Central memory CD4-positive, alpha-beta T cell (primary cell): ENCODE measurements around the gene PNCK.

Source experiments
- DNase-seq: peaks from one replicate; pipeline ENCODE4 v3.0.0; 2022

PNCK gene

DNA sequence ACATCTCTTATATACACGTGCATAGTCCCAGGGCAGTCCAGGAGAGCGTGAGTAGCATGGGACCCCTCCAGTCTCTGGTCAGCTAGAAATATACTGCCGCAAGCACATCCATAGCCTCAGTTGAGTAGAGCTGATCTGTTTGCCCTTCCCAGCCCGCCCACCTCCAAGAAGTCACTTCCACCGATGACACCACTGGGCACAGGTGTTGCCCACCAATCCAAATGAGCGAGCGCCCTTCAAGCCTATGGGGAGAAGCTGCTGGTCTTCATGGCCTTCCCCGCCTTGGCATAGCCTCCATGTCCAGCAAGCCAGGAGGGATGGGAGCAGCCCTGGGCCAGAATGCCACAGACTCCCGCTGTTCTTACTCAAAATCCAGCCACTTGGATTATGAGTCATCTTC, 16.5 kb downstream of the PNCK start:
- no peak for DNase-seq

DNA sequence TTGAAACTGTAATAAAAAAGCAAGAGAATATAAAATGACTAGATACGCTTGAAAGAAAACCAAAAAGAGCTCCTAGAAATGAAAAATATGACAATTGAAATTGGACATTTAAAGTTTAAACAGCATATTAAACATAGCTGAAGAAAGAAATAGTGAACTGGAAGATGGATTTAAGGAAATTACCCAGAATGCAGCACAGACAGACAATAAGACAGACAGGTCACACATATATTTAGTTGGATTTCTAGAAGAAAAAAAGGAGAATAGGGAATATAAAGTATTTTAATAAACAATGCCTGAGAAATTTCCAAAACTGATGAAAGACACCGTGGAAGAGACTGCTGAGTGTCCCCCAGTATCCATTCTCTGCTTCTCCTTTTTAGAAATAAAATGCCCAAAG, 20.1 kb downstream of the PNCK start:
- DNase-seq = no peak

DNA sequence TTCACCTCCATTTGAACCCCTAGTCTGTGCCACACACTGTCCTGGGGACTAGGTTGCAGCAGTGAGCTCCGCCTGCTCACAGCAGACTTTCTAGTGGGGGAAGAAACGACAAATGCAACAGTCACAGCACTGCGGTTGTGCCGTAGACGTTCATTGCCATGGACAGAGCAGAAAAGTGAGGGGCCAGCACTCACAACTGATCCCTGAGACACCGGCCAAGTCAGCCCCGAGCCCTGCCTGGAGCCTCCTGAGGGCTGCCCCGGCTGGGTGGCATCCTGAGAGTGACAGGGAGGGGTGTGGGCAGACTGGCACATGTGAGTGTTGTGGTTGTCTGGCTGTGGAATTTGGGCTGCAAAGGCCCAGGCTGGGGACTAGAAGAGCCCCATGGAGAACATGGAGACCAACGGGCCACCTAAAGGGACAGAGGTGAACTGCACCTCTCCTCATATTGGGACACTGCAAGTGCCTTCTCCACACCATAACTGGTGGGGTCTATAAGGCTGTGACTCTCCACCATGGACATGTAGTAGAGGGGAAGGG, 22.0 kb downstream of the PNCK start:
- DNase-seq = no peak

DNA sequence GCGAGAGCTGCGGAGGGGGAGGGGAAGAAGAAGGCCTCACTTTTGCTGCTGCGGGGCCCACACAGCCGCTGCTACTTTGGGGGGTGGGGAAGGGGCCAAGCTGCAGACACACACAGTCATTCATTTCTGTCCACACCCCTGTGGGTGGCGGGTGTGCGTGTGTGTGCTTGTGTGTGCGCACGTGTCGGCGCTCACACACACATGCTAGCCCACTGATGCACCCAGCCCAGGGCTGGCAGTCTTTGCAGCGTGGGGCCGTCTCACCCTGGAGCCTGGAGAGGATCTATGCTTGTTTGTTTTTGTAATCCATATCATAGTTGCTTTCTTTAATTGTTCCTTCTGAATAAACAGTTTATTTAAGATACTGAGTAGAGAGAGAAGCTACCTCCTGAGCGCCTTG, 22.7 kb downstream of the PNCK start:
- no peak for DNase-seq

DNA sequence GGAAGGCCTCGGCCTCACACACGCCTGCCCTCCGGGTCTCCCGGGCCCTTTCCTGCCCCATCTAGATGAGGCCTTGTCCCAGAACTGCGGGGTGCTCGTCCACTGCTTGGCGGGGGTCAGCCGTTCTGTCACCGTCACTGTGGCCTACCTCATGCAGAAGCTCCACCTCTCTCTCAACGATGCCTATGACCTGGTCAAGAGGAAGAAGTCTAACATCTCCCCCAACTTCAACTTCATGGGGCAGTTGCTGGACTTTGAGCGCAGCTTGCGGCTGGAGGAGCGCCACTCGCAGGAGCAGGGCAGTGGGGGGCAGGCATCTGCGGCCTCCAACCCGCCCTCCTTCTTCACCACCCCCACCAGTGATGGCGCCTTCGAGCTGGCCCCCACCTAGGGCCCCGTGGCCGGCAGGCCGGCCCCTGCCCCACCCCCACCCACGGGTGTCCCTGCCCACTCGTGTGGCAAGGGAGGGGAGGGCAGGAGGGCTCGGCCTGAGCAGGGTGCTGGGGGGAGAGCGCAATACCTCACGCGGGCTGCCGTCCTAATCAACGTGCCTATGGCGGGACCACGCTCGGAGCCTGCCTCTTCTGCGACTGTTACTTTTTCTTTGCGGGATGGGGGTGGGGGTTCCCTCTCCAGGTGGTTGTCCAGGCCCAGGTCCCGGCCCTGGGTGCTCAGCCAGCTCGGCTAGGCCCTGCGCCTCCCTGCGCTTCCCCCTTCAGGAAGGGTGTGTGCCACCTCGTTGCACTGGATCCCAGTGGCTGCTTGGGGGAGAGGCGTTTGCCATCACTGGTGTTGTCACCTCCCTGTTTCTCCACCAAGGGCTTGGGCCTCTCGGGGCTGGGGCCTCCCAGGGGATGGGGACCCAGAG, 23.5 kb downstream of the PNCK start:
- no peak for DNase-seq

DNA sequence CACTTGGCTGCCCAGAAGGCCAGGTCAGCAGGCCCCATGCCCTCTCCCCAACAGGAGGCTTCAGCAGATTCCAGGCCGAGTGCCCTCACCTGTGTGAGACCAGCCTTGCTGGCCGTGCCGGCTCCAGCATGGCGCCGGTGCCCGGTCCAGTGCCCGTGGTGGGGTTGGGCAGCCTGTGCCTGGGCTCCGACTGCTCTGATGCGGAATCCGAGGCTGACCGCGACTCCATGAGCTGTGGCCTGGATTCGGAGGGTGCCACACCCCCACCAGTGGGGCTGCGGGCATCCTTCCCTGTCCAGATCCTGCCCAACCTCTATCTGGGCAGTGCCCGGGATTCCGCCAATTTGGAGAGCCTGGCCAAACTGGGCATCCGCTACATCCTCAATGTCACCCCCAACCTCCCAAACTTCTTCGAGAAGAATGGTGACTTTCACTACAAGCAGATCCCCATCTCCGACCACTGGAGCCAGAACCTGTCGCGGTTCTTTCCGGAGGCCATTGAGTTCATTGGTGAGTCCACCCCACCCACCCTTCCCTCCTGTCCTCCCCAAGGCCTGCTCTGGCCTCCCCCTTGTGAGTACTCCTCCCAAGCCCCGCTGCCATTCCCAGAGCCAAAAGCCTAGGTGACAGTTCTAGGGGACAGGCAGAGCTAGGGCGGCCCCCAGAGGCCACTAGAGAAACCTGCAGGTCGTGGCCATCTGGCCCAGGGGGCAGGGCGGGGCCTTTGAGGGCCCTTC, 24.3 kb downstream of the PNCK start:
- DNase-seq = peak; percentile 34

DNA sequence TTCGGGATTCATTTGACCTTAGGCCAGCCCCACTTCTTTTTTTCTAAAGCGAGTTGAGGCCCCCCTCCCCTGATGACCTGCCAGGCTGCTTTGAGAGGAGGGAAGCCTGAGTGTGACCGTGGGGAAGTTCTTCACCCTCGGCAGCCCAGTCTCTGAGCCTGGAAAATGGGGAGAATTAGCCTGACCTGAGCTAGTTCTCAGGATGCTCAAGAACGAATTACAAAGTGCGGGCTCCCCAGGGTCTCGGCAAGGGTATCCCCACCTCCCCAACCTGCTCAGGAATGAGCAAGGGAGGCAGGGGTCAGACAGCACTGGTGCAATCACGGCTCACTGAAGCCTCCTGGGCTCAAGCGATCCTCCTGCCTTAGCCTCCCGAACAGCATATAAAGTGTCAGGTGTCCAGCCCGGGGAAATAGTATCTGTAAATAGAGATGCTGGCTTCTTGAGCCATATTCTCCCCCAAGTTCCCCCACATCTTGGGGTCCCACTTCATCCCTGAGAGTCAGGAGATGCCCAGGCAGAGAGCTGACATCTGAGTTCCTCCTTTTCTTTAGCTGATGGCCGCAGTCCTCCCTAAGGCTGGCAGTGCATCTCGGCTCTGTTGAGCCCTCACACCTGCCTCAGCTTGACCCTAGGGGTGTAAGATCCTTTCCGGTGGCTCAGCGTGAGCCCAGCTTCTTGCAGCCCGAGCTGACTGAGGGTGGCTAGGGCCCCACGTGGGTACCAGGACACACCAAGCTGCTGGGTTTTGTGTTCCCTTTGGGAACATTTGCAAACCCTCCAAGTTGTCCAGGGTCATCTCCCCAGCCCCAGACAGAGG, 25.0 kb downstream of the PNCK start:
- DNase-seq = no peak

DNA sequence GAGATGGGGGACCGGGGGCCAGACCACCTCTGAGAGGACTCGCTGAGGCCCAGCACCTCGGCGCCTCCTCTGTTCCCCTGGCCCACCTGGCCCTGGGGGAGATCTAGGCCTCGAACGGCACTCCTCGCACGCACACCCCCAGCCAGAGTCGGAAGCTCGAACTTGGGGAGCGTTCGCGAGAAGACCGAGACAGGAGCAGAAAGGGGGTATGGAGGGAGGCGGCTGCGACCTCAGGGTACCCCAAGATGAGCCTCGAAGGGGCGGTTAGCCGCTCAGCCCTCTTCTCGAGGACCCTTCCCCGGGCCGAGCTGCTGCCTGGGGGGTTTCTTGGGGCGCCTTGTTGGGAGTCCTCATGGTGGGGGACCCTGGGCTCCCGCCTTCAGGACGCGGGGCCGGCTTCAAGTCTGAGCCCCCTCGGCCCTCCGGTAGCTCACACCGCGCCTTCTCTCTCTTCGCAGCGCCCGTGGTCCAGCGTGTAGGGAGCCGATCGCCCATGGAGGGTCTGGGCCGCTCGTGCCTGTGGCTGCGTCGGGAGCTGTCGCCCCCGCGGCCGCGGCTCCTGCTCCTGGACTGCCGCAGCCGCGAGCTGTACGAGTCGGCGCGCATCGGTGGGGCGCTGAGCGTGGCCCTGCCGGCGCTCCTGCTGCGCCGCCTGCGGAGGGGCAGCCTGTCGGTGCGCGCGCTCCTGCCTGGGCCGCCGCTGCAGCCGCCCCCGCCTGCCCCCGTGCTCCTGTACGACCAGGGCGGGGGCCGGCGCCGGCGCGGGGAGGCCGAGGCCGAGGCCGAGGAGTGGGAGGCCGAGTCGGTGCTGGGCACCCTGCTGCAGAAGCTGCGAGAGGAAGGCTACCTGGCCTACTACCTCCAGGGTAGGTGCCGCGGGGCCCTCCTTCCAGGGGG, 25.9 kb downstream of the PNCK start:
- DNase-seq = no peak

DNA sequence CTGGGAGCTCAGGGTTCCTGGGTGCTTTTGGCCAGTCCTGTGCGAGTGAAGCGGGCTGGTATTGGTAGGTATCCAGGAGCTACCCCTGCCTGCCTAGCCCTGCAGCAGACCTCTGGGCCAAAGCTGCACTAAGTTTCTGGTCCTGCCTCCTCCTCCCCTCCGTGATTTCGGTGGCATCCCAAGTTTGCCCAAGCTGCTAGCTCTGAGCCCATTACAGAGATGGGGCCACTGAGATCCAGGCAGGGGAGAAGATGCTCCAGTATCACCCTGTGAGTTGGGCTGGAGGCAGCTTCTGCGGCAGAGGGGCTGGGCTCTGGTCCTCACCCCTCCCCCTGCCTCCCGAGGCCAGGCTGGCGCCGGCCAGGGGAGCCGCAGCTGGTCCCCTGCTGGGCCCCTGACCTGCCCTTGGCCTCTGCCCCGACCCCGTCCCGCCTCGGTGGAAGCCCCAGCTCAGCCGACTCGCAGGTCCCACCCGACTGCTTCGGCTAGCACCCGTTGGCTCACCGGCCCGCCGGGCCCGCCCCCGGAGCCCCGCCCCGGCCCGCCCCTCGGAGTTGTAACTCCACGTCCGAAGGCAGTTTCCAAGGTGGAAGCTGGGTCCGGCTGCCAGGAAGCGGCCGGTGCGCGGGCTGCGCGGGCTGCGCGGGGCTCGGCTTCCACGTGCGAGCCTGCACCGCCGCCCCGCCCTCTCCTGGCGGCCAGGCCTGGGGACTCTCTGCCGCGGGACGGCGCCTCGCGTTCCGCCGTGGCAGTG, 26.8 kb downstream of the PNCK start, which contains the start of gene DUSP9:
TSS of gene DUSP9 (plus strand) at position 584 of the 754 bp plus-strand sequence. CDS start 751 bp downstream, outside the sequence.
- no peak for DNase-seq

DNA sequence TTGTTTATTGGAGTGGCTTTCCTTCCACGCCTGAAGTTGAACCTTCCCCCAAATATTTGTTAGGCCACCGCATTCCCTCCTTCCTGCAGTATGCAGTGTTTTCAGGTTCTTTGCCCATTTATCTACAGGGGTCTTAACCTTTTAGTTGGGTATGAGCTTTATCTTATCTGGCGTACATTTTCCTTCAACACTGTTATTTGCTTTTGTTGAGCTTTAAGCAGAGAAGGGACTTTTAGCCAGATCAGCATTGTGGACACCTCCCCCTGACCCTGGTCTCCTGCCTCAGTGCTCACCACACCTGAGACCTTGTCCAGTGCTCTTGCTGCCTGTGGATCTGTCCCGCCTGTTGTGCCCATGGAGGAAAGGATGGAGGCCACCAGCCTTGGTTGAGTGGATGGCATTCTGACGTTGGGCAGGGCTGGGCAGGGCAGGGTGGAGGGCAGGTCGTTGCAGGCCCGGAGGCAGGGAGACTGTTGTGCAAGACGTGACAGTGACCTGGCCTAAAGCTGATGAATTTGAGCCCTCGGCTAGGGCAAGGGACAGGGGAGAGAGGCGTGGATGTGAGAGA, 27.6 kb downstream of the PNCK start:
- no peak for DNase-seq

DNA sequence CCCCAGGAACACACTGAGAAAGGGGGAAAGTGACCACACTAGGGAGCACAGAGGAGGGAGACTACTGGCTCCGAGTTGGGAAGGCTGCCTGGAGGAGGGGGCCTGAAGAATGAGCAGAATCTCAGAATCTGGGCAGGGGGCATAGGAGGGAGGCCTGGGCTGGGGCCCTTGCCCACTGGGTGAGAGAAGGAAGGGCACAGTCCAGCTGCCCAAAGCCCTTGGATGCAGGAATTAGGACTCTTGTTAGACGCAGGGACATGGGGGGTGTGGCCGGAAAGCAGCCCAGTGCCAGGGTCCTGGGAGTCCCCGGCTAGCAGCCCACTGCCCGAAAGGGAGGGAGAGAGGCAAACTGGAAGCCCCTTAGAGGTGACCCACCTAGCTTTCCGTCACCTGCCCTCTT, 28.5 kb downstream of the PNCK start:
- DNase-seq = no peak

DNA sequence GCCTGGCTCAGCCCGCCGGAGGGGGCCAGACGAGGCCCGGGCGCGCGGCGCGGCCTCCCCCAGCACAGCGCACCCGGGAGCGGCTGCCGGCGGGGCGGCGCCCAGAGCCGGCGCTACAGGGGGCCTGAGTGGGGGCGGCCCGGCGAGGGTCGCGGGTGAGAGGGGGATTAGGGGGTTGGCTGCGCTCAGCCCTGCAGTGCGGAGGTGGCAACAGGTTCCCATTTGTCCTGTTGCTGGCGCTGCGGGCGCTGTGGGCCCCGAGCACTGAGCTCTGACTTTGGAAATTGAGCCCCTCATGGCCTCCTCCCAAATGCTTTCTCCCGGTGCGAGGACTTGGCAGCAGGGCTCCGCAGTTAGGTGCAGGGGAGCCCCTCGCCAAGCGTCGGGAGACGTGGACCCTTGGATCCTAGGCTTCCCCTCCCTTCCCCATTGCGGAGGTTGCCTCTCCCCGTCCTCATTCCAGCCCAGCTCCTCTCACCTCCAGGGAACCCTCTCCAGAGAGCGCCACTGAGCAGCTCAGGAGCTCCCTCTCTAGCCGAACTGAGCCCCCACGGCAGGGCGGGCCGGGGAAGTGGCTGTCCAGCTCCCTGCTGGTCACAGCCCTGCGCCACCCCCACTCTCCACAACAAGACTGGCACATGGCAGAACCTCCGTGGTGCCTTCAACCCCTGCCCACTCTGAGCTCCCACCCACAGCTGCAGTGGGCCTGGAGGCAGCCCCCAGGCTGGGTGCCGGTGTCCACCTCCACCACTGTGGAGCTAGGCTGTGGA, 29.1 kb downstream of the PNCK start:
- DNase-seq = no peak

DNA sequence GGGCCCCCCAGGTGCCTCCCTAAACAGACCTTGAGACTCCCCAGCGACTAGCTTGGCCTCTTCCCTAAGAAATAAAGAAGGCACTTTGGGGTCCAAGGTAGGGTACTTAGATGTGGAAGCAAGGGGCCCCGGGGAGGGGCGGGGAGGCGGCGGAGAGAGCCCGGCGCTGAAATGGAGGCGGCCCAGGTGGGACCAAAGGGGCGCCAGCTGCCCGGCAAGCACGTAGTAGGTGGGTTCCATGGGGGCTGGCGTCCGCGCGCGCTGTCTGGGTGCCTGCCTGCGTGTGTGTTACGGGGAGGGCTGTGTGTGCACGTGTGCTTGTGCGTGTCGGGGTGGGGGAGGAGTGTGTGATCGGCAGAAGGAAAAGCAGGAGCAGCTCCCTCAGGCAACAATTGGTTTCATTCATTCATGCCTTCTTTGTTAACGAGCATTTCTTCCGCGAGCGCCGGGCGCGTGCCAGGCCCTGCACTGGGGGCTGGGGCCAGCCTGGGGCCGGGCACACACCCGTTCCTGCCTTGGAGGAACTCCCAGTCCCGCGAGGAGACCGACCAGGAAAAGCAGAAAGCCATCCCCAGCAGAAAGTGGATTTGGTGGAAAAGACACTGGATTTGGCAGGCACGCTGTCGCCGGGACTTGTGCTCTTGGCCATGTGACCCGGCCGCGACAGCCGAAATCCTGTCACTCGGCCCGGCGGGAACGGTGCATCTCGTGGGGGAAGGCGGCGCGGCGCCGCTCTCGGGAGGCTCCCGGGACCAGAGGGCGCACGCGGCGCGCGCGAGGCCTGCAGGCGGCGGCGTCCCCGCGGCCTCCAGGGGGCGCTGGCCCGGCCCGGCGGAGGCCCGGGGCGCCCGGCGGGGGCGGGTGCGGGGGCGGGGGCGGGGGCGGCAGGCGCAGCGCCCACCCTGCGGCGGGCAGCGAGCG, 29.9 kb downstream of the PNCK start:
- no peak for DNase-seq

DNA sequence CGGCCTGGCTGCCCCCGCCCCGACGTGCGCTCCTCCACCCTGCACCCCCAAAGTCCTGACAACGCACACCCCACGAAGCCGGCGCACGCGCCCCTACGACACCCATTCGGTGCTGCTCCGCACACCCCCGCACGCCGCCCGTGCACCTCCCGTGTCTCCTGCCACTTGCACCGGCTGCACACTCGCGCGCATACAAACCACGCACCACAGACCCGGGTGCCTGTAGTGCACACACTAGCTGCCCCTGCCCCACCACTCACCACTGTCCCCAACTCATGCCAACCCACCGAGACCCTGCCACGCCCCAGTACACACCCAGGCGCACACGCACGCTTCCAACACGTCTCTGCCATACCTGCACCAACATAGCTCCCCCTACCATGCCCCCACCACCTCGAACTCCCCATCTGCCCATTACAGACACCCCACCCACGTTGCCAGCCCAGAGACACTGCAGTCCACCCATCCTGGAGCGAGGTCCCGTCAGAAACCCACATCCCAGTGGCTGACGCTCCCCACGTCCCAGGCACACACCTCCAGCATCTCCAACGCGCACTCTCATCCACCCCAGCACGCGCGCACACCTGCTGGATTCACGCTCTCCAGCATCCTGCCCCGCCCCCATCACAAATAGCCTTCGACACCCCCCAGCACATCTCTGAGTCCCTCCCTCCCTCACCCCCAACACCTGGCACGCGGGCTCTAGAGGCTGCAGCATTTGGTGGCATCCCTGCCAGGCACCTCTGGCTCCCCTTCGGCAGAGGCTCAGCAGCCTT, 30.8 kb downstream of the PNCK start:
- no peak for DNase-seq

DNA sequence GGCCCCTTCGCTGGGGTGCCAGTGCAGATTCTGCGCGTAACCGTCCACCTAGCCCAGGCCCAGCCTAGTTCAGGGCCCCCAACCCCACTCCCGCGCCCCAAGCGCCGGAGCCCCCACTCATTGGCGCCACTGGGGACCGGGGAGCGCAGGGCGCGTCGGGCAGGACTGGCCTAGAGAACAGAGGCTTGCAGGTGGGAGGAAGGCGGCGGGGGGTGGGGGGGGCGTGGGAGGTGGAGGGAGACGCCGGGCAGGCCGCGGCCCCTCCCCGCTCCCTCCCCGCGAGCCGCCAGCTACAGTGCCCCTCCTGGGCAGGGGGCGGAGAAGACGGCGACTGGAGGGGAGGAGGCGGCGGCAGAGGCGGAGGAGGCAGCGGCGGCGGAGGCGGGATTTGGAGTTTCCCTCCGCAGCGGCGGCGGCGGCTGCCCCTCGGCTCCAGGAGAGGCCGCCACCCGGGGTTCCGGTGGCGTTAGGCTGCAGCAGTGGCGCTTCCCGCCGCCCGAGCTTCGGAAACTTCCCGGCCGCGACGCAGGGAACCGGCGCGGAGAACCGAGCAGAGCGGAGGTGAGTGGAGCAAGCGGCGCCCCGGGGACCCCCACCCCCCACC, 31.5 kb downstream of the PNCK start:
- no peak for DNase-seq

DNA sequence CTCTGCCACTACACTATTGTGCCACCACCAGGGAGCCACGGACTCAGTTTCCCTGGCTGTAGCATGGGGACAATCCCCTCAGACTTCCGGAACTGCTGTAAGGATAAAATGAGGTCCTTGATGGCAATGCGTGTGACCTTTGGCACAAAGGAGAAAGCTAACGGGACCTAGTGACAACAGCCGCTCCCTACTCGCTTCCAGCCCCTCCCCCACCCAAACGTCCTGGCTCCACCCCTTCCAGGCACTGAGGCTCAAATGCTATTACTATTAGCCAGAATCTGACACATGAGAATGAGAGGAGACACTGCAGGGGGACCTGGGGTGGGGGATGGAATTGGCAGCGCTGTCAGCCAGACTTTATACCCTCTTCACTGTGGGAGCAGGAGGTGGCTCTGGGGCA, 32.0 kb downstream of the PNCK start:
- no peak for DNase-seq
